Natural killer cell (primary cell): ENCODE data around the gene STX2. TPM values are rescaled to one million over a fixed set of nuclear protein-coding genes. Genes with fewer than 3 reads are reported as not detected.

Source experiments
- ATAC-seq, 3 donors: fragments of 150-1000 bp in 2 of 3; fragments of 200-7000 bp in 1 of 3; cut with Tn5 transposase; 1 replicate in 1 of 3; 2 replicates in 2 of 3; pipeline ENCODE4 v1.10.0; 2021; ENCODE audit warnings: mild to moderate bottlenecking in 2 of 3, moderate library complexity in 2 of 3
- DNase-seq, 2 donors: peaks; one replicate each; pipeline versions ENCODE4 v3.0.0 to v3.0.0-alpha.2; 2013 to 2021; ENCODE audit warnings: mixed read lengths in 1 of 2
- H3K27ac ChIP-seq: one replicate; pipeline ENCODE4 v1.5.1; 2013; ENCODE audit warnings: mild to moderate bottlenecking, low read length
- H3K27me3 ChIP-seq: one replicate; pipeline ENCODE4 v1.6.1; 2013; ENCODE audit warnings: low read length; ENCODE audit not compliant: control insufficient read depth, insufficient read depth
- H3K36me3 ChIP-seq: one replicate; pipeline ENCODE4 v1.6.1; 2013; ENCODE audit warnings: low read length; ENCODE audit not compliant: control insufficient read depth, insufficient read depth
- H3K4me1 ChIP-seq: one replicate; pipeline ENCODE4 v1.6.1; 2013; ENCODE audit warnings: low read length; ENCODE audit not compliant: control insufficient read depth, insufficient read depth
- H3K4me3 ChIP-seq: one replicate; pipeline ENCODE4 v1.5.1; 2013; ENCODE audit warnings: low read length
- H3K9me3 ChIP-seq: one replicate; pipeline ENCODE4 v1.6.1; 2013; ENCODE audit warnings: low read length; ENCODE audit not compliant: control insufficient read depth, insufficient read depth
- H3K27ac Mint-ChIP-seq, 2 donors: one replicate each; pipeline ENCODE4 v1.8.0; 2022; ENCODE audit warnings: mild to moderate bottlenecking in 2 of 2, mixed read lengths in 2 of 2, moderate library complexity in 1 of 2
- H3K27me3 Mint-ChIP-seq, 2 donors: one replicate each; pipeline ENCODE4 v1.8.0; 2022; ENCODE audit warnings: low read depth in 2 of 2, mixed read lengths in 2 of 2
- H3K36me3 Mint-ChIP-seq: one replicate; pipeline ENCODE4 v1.8.0; 2022; ENCODE audit warnings: mixed read lengths
- H3K4me1 Mint-ChIP-seq, 2 donors: one replicate each; pipeline ENCODE4 v1.8.0; 2022; ENCODE audit warnings: mixed read lengths in 2 of 2
- H3K4me3 Mint-ChIP-seq: one replicate; pipeline ENCODE4 v1.8.0; 2022; ENCODE audit warnings: mild to moderate bottlenecking, moderate library complexity, mixed read lengths
- H3K9me3 Mint-ChIP-seq, 2 donors: one replicate each; pipeline ENCODE4 v1.8.0; 2022; ENCODE audit warnings: mixed read lengths in 2 of 2
- CTCF ChIP-seq: fragments of 200-600 bp; IDR thresholded peaks from one replicate; pipeline ENCODE4 v1.8.0; 2022; ENCODE audit warnings: antibody characterized with exemption
- WGBS: methylation state at CpG from one replicate; pipeline ENCODE4 v1.1.7; 2013; ENCODE audit warnings: missing lambda C conversion rate; ENCODE audit not compliant: insufficient coverage; 5-methylcytosine and 5-hydroxymethylcytosine counted together
- intact Hi-C: fragments of 100-400 bp; cut with micrococcal nuclease; formaldehyde crosslinking; loops from one replicate; pipeline ENCODE4 v1.14.2; 2022
- total RNA-seq, 4 donors: library from RNA; stranded (reverse); fragments of 120-200 nt in 1 of 4; gene quantifications; one replicate each; pipeline versions ENCODE4 v1.2.3 to v1.2.4, GENCODE V29; 2013 to 2022

STX2 gene
- total RNA-seq, 3 donors from 2014 or later (not counting 1 experiment from before 2014, with no cell fraction given): 7.9 to 14.4 (median 14.1) TPM

- no peaks in the 10 kb centered on the region for H3K36me3 ChIP-seq
- TF ChIP-seq CTCF: no peak
- H3K27ac ChIP-seq: no peak overlapping the region
- ATAC-seq: no peak
- Mint-ChIP-seq H3K4me1 (peaks cover 7% of the 10 kb centered on the region in 2 donors), H3K4me3 (no peak overlapping the region), H3K36me3 (peaks cover 17% of the 10 kb centered on the region), H3K9me3 (peaks cover 0 to 7% of the 10 kb centered on the region in 2 donors), H3K27ac (no peak overlapping the region), H3K27me3 (peaks cover 11 to 18% of the 10 kb centered on the region in 2 donors)
- peaks cover 3% of the 10 kb centered on the region for H3K27me3 ChIP-seq
- no peaks in the 10 kb centered on the region for H3K9me3 ChIP-seq
- no peak for DNase-seq
- peaks cover 7% of the 10 kb centered on the region for H3K4me1 ChIP-seq
- 89% methylated on average over 28 of the region's 28 CpGs for WGBS
- intact Hi-C loops: no loop called here
- no peak overlapping the region for H3K4me3 ChIP-seq
These were observed 58.0 kb downstream of the STX2 start for GRCh38 chr12:130780880-130781575.

GRCh38 chr12:130780325-130780724 lies 58.7 kb downstream of the STX2 start:
- Mint-ChIP-seq H3K4me3 (no peak overlapping the region), H3K27me3 (peaks cover 18 to 23% of the 10 kb centered on the region in 2 donors), H3K4me1 (peaks cover 13 to 14% of the 10 kb centered on the region in 2 donors), H3K36me3 (peaks cover 17% of the 10 kb centered on the region), H3K9me3 (peaks cover 0 to 7% of the 10 kb centered on the region in 2 donors), H3K27ac (no peak overlapping the region)
- no peak for TF ChIP-seq CTCF
- DNase-seq (no peak), ATAC-seq (no peak)
- Histone ChIP-seq H3K4me3 (no peak overlapping the region), H3K27ac (no peak overlapping the region), H3K27me3 (peaks cover 7% of the 10 kb centered on the region), H3K4me1 (peaks cover 11% of the 10 kb centered on the region), H3K36me3 (no peaks in the 10 kb centered on the region), H3K9me3 (no peaks in the 10 kb centered on the region)
- intact Hi-C loops: no loop called here
- WGBS: 88% methylated on average over 10 of the region's 10 CpGs

- no peak overlapping the region for H3K4me3 ChIP-seq
- no peak overlapping the region for H3K27ac Mint-ChIP-seq
- H3K4me1 Mint-ChIP-seq: peaks cover 13 to 14% of the 10 kb centered on the region in 2 donors
- H3K36me3 Mint-ChIP-seq: peaks cover 2% of the 10 kb centered on the region
- H3K36me3 ChIP-seq: no peaks in the 10 kb centered on the region
- peaks cover 24 to 28% of the 10 kb centered on the region in 2 donors for H3K27me3 Mint-ChIP-seq
- H3K9me3 ChIP-seq: no peaks in the 10 kb centered on the region
- ATAC-seq (no peak), DNase-seq (no peak)
- intact Hi-C loops: no loop called here
- no peaks in the 10 kb centered on the region for H3K9me3 Mint-ChIP-seq
- no peak overlapping the region for H3K27ac ChIP-seq
- peaks cover 11% of the 10 kb centered on the region for H3K4me1 ChIP-seq
- 90% methylated on average over 5 of the region's 5 CpGs for WGBS
- H3K4me3 Mint-ChIP-seq: no peak overlapping the region
- TF ChIP-seq CTCF: no peak
- peaks cover 7% of the 10 kb centered on the region for H3K27me3 ChIP-seq
These were observed 60.3 kb downstream of the STX2 start for GRCh38 chr12:130778776-130779175.
